Breast epithelium (tissue), 3 donors: Measurements from ENCODE around the gene PANK1.

ENCODE experiments used
- POLR2A ChIP-seq: fragments of 450-650 bp; IDR thresholded peaks from one replicate; pipeline ENCODE4 v1.6.1; 2016; ENCODE audit warnings: antibody characterized with exemption, mild to moderate bottlenecking, moderate library complexity
- POLR2AphosphoS5 ChIP-seq, 3 donors: sonication (generic); formaldehyde crosslinking; IDR thresholded peaks; one replicate each; pipeline ENCODE4 v1.6.1; 2017; ENCODE audit warnings: antibody characterized with exemption in 3 of 3
- TF ChIP-seq, protein P1 (sequence below), 3 donors: fragments of 450-650 bp; IDR thresholded peaks; one replicate each; pipeline ENCODE4 v1.5.1; 2016 to 2017; ENCODE audit warnings: antibody characterized with exemption in 3 of 3, mild to moderate bottlenecking in 3 of 3, moderate library complexity in 3 of 3

DNA sequence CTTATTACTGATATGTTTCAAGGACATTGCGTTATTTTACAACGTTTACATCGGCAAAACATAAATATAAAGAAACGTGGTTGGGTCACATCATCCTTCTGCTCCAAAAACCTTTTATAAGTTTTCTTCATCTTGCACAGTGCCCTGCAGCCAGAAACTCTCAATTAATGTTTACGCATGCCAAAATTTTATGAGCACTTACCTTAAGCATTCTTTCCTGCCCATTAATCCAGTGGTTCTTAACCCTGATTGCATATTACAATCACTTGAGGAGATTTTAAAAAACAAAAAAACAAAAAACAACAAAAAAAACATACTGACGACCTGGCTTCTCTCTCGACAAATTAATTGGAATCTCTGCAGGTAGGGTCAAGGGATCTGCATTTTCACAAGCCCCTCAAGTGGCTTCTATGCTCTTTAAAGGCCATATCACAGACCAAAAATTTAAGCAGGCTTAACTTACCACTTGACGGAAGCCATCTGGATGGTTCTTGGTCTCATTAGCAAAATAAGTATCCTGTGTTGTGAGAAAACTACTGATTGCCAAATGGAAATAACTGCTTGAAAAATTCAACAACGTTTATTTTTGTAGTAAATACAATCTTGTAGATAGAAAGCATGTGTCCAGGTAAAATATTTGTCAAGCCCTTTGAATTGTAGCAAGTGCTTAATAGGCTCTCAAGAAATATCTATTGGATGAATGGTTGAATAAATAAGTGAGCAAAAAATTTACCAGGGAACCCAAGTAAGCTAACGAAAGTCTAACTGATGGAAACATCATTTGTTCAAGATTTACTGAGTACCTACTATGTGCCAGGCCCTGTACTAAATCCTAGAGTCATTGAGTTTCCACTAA lies 78.7 kb downstream of the PANK1 start:
- TF ChIP-seq POLR2A (no peak), POLR2AphosphoS5 (IDR thresholded peaks at IDR 0.05) (no peak)
- TF ChIP-seq, protein P1, sequence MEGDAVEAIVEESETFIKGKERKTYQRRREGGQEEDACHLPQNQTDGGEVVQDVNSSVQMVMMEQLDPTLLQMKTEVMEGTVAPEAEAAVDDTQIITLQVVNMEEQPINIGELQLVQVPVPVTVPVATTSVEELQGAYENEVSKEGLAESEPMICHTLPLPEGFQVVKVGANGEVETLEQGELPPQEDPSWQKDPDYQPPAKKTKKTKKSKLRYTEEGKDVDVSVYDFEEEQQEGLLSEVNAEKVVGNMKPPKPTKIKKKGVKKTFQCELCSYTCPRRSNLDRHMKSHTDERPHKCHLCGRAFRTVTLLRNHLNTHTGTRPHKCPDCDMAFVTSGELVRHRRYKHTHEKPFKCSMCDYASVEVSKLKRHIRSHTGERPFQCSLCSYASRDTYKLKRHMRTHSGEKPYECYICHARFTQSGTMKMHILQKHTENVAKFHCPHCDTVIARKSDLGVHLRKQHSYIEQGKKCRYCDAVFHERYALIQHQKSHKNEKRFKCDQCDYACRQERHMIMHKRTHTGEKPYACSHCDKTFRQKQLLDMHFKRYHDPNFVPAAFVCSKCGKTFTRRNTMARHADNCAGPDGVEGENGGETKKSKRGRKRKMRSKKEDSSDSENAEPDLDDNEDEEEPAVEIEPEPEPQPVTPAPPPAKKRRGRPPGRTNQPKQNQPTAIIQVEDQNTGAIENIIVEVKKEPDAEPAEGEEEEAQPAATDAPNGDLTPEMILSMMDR (IDR thresholded peaks at IDR 0.05): no peak
